Measurements from ENCODE around the gene PLXNA2. TPM values are rescaled to one million over a fixed set of nuclear protein-coding genes. Genes with fewer than 3 reads are reported as not detected.

Gene PLXNA2
- total RNA-seq, 4 donors from 2014 or later = 19.8 to 41.6 (median 27.9) TPM

DNA sequence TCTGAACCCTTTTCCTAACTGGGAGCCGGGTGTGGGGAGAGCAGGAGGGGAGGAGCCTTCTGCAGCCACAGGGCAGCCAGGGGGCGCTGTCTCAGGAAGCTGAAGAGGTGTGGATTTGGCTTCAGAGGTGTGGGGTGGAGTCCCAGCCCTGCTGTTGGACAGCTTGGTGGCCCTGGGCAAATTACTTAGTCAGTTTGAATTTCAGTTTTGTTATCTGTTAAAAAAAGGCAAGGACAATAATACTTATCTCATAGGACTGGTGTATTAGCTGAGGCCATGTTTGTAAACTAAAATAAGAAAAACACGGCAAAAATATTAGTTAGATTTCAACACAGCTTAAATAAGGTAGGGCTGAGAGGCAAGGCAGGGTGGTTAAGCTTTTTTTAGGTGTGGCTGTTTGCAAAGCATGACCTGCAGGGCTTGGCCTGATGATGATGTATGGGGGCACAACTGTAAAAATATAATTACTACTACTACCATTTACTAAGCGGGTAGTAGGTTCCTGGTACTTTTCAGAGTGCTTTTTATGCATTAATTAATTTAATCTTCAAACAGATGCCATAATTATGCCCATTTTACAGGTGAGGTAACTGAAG is 111.8 kb downstream of the PLXNA2 start:
- Histone ChIP-seq H3K36me3 (peaks cover 0 to 8% (median 0%) of the 10 kb centered on the region in 4 donors), H3K9me3 (no peaks in the 10 kb centered on the region), H3K27ac (replicated peaks in 1 of 4) (peak overlapping the region in 2 of 4 donors; percentile 51 to 56), H3K4me1 (peaks cover 23 to 84% (median 66%) of the 10 kb centered on the region in 4 donors), H3K27me3 (no peaks in the 10 kb centered on the region), H3K4me3 (no peak overlapping the region)
- DNase-seq (ENCODE audit: extremely low spot score) = peak; percentile 95
- 44% methylated on average over 4 of the region's 4 CpGs for WGBS
- intact Hi-C loops (cut with DNase I) = loop anchor here (2.0 kb wide), 1 partner anchor 112 kb away; the partner anchor contains the start of gene PLXNA2
- TF ChIP-seq POLR2A (IDR thresholded peaks at IDR 0.05; ENCODE audit: low read depth) (no peak), EP300 (IDR thresholded peaks at IDR 0.05) (no peak), POLR2AphosphoS5 (IDR thresholded peaks at IDR 0.05) (peak; percentile 14 to 54)
- TF ChIP-seq, protein P1, sequence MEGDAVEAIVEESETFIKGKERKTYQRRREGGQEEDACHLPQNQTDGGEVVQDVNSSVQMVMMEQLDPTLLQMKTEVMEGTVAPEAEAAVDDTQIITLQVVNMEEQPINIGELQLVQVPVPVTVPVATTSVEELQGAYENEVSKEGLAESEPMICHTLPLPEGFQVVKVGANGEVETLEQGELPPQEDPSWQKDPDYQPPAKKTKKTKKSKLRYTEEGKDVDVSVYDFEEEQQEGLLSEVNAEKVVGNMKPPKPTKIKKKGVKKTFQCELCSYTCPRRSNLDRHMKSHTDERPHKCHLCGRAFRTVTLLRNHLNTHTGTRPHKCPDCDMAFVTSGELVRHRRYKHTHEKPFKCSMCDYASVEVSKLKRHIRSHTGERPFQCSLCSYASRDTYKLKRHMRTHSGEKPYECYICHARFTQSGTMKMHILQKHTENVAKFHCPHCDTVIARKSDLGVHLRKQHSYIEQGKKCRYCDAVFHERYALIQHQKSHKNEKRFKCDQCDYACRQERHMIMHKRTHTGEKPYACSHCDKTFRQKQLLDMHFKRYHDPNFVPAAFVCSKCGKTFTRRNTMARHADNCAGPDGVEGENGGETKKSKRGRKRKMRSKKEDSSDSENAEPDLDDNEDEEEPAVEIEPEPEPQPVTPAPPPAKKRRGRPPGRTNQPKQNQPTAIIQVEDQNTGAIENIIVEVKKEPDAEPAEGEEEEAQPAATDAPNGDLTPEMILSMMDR (IDR thresholded peaks at IDR 0.05) = peak; percentile 86 to 88 (median 87)

DNA sequence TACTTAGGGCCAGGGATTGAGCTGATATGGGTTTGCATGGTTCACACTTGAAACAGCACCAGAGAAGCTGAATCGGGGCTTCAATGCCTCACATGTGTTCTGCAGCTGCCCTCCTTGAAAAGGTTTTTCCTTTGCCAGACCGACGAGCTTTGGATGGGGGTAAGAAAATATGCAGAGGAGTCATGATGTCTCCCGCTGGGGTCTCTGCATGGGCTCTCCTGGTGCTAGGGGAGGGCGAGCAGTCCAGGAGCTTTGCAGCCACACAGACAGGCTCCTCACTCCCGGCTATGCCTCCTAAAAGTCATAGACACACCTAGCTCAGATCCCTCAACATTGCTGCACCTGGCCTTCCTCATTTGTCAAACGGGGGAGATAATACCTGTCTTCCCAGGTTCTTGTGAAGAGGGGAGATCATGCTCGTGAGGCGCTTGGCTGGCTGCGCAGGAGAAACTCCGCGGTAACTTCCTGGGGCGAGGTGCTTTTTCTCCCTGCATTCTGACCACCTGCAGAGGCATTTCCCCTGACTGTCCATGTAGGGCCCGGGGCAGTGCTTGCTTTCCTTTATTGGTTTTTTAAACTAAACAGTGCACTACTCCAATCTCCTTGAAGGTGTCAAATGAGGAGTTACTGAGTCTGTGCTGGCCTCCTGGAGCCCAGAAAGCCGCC is 112.4 kb downstream of the PLXNA2 start:
- no peaks in the 10 kb centered on the region for H3K27me3 ChIP-seq
- intact Hi-C loops (cut with DNase I) = loop anchor here (2.0 kb wide), 1 partner anchor 113 kb away; the partner anchor contains the start of gene PLXNA2
- 49% methylated on average over 15 of the region's 15 CpGs for WGBS
- H3K4me1 ChIP-seq = peaks cover 23 to 84% (median 61%) of the 10 kb centered on the region in 4 donors
- H3K4me3 ChIP-seq = no peak overlapping the region
- peaks cover 0 to 7% (median 0%) of the 10 kb centered on the region in 4 donors for H3K36me3 ChIP-seq
- TF ChIP-seq, protein P1 (IDR thresholded peaks at IDR 0.05) = no peak
- no peak for TF ChIP-seq POLR2A (IDR thresholded peaks at IDR 0.05; ENCODE audit: low read depth)
- TF ChIP-seq EP300 (IDR thresholded peaks at IDR 0.05) = no peak
- no peak for TF ChIP-seq POLR2AphosphoS5 (IDR thresholded peaks at IDR 0.05)
- peak overlapping the region in 3 of 4 donors; percentile 16 to 56 (median 35) for H3K27ac ChIP-seq (replicated peaks in 1 of 4)
- no peak for DNase-seq (ENCODE audit: extremely low spot score)
- H3K9me3 ChIP-seq = no peaks in the 10 kb centered on the region

DNA sequence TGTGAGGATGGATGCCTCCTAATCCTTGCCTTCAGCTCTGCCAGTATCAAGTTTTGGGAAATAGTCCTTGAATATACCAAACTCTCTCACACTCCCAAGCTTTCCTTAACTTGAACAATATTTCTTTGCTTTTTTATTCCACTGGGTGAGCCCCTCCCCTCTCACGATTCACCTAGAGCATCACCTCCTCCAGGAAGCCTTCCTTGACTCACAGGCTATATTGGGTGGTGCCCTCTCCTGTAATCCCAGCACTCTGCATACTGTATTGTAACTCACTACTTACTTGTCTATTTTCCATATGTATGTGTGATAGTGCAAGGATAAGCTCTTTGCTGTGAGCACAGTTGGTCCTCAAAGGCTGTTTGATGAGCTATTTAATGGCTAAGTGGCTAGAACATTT is 114.7 kb downstream of the PLXNA2 start:
- TF ChIP-seq EP300 (IDR thresholded peaks at IDR 0.05) = no peak
- no peak for TF ChIP-seq POLR2AphosphoS5 (IDR thresholded peaks at IDR 0.05)
- TF ChIP-seq, protein P1 (IDR thresholded peaks at IDR 0.05) = no peak
- TF ChIP-seq POLR2A (IDR thresholded peaks at IDR 0.05; ENCODE audit: low read depth) = no peak
- Histone ChIP-seq H3K4me1 (peaks cover 19 to 65% (median 40%) of the 10 kb centered on the region in 4 donors), H3K27ac (replicated peaks in 1 of 4) (no peak overlapping the region), H3K4me3 (no peak overlapping the region), H3K27me3 (no peaks in the 10 kb centered on the region), H3K9me3 (no peaks in the 10 kb centered on the region), H3K36me3 (no peaks in the 10 kb centered on the region)
- DNase-seq (ENCODE audit: extremely low spot score) = no peak
- intact Hi-C loops (cut with DNase I) = no loop called here
- WGBS = 100% methylated on average over 1 of the region's 1 CpG

DNA sequence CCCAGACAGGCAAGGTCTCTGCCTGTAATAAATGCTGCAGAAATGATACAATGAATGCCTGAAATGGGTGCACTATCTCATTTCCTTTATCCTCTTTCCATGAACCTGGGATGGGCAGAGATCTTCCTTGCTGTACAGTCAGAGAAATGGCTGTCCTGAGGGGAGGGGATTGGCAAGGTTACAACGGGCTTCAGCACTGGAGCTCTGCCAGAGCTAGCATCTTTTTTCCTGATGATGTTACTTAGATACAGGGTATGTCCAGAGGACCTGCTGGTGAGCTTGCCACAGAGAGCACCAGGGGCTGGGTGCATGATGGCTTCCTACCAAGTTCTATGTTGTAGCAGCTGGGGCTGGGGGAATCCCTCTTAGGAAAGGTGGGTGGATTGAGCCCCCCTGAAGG is 115.1 kb downstream of the PLXNA2 start:
- Histone ChIP-seq H3K27ac (replicated peaks in 1 of 4) (no peak overlapping the region), H3K9me3 (no peaks in the 10 kb centered on the region), H3K4me1 (peaks cover 19 to 60% (median 36%) of the 10 kb centered on the region in 4 donors), H3K27me3 (no peaks in the 10 kb centered on the region), H3K4me3 (no peak overlapping the region), H3K36me3 (no peaks in the 10 kb centered on the region)
- intact Hi-C loops (cut with DNase I) = no loop called here
- no peak for TF ChIP-seq POLR2AphosphoS5 (IDR thresholded peaks at IDR 0.05)
- TF ChIP-seq EP300 (IDR thresholded peaks at IDR 0.05) = no peak
- no peak for TF ChIP-seq POLR2A (IDR thresholded peaks at IDR 0.05; ENCODE audit: low read depth)
- TF ChIP-seq, protein P1 (IDR thresholded peaks at IDR 0.05) = no peak
- DNase-seq (ENCODE audit: extremely low spot score) = no peak
- WGBS = 0% methylated on average over 1 of the region's 1 CpG
